ENCODE data around the gene MBOAT1.

MBOAT1 gene

GRCh38 chr6:20221421-20221820, 9.2 kb upstream of the MBOAT1 start:
- TF ChIP-seq, protein P1, sequence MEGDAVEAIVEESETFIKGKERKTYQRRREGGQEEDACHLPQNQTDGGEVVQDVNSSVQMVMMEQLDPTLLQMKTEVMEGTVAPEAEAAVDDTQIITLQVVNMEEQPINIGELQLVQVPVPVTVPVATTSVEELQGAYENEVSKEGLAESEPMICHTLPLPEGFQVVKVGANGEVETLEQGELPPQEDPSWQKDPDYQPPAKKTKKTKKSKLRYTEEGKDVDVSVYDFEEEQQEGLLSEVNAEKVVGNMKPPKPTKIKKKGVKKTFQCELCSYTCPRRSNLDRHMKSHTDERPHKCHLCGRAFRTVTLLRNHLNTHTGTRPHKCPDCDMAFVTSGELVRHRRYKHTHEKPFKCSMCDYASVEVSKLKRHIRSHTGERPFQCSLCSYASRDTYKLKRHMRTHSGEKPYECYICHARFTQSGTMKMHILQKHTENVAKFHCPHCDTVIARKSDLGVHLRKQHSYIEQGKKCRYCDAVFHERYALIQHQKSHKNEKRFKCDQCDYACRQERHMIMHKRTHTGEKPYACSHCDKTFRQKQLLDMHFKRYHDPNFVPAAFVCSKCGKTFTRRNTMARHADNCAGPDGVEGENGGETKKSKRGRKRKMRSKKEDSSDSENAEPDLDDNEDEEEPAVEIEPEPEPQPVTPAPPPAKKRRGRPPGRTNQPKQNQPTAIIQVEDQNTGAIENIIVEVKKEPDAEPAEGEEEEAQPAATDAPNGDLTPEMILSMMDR (conservative IDR thresholded peaks at IDR 0.05; ENCODE audit: low read depth, low read length): no peak
- DNase-seq (ENCODE audit: low read depth): no peak
- no peak overlapping the region for H3K4me3 ChIP-seq (ENCODE audit: low read depth, low read length)

DNA sequence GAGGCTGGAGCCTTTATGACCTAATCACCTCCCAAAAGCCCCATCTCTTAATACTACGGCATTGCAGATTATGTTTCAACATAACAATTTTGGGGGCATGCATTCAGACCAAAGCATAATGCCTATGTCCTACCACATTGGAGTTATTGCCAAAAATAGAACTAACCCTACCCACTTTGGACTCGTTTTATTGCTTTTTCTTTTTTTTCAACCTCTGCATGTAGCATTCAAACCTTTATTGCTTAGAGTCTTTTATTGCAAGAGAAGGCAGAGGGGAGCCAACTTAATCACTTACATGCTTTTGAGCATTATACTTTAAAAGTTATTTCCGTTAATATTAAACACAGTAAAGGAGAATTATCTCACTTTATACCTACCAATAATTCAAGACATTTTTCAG, 8.1 kb upstream of the MBOAT1 start:
- TF ChIP-seq, protein P1 (conservative IDR thresholded peaks at IDR 0.05; ENCODE audit: low read depth, low read length): no peak
- no peak overlapping the region for H3K4me3 ChIP-seq (ENCODE audit: low read depth, low read length)
- no peak for DNase-seq (ENCODE audit: low read depth)

- TF ChIP-seq, protein P1 (conservative IDR thresholded peaks at IDR 0.05; ENCODE audit: low read depth, low read length): no peak
- H3K4me3 ChIP-seq (ENCODE audit: low read depth, low read length): no peak overlapping the region
- no peak for DNase-seq (ENCODE audit: low read depth)
These were observed 5.6 kb upstream of the MBOAT1 start for GRCh38 chr6:20217891-20218290.

DNA sequence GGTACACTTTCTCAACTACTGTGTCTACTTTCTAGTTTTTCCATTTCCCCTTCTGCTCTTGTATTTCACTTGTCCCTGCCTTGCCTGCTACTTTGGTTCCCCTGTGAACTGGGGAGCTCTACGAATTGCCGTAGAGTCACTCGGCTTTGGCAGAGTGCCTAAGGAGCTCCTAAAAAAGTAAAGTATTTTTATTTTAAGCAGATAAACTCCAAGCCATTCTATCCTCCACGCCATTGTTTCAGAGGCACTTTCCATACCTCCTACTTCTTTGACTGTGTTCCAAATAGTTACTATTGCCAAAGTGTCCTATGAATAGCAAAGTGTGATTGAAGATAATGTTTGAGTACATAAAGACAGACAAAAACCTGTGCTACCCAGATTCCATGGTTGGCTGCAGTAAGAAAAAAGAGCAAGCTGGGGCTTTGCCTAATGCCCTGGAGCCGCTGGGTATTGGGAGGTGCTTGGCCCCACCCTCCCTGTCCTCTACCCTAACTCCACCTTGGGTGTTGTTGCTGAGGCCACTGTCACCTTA, 5.1 kb upstream of the MBOAT1 start:
- TF ChIP-seq, protein P1 (conservative IDR thresholded peaks at IDR 0.05; ENCODE audit: low read depth, low read length): no peak
- no peak overlapping the region for H3K4me3 ChIP-seq (ENCODE audit: low read depth, low read length)
- DNase-seq (ENCODE audit: low read depth): no peak

DNA sequence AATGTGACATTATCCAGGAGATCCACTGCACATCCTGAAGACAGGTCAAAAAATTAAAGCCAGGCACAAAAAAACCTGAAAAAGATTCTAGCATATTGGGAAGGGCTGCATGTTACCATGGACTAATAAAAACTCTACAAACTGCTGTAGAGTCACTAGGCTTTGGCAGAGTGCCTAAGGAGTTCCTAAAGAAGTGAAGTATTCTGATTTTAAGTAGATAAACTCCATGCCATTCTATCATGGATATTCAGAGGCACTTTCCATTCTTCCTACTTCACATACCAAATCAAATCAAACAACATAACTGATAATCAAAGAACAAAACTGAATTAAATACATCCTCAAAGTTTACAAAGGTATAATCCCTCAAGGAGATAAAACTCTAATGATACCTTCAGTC, 3.0 kb upstream of the MBOAT1 start:
- TF ChIP-seq, protein P1 (conservative IDR thresholded peaks at IDR 0.05; ENCODE audit: low read depth, low read length): no peak
- H3K4me3 ChIP-seq (ENCODE audit: low read depth, low read length): no peak overlapping the region
- no peak for DNase-seq (ENCODE audit: low read depth)

- TF ChIP-seq, protein P1 (conservative IDR thresholded peaks at IDR 0.05; ENCODE audit: low read depth, low read length): no peak
- peak; percentile 12 for DNase-seq (ENCODE audit: low read depth)
- no peak overlapping the region for H3K4me3 ChIP-seq (ENCODE audit: low read depth, low read length)
These were observed 1.1 kb upstream of the MBOAT1 start for GRCh38 chr6:20213271-20213798.

GRCh38 chr6:20211941-20212391, 303 bp downstream of the MBOAT1 start:
- peak overlapping the region; percentile 71 for H3K4me3 ChIP-seq (ENCODE audit: low read depth, low read length)
- TF ChIP-seq, protein P1 (conservative IDR thresholded peaks at IDR 0.05; ENCODE audit: low read depth, low read length): no peak
- DNase-seq (ENCODE audit: low read depth): peak; percentile 52
